ENCODE measurements around the gene FER.

FER gene

GRCh38 chr5:108810717-108811116, 63.0 kb downstream of the FER start:
- TF ChIP-seq GABPA (IDR thresholded peaks at IDR 0.05; ENCODE audit: low read depth): no peak
- TF ChIP-seq SPI1 (IDR thresholded peaks at IDR 0.05; ENCODE audit: borderline replicate concordance, low read depth): no peak
- TF ChIP-seq, protein P1, sequence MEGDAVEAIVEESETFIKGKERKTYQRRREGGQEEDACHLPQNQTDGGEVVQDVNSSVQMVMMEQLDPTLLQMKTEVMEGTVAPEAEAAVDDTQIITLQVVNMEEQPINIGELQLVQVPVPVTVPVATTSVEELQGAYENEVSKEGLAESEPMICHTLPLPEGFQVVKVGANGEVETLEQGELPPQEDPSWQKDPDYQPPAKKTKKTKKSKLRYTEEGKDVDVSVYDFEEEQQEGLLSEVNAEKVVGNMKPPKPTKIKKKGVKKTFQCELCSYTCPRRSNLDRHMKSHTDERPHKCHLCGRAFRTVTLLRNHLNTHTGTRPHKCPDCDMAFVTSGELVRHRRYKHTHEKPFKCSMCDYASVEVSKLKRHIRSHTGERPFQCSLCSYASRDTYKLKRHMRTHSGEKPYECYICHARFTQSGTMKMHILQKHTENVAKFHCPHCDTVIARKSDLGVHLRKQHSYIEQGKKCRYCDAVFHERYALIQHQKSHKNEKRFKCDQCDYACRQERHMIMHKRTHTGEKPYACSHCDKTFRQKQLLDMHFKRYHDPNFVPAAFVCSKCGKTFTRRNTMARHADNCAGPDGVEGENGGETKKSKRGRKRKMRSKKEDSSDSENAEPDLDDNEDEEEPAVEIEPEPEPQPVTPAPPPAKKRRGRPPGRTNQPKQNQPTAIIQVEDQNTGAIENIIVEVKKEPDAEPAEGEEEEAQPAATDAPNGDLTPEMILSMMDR (IDR thresholded peaks at IDR 0.05; ENCODE audit: insufficient read depth, low read length): no peak
- TF ChIP-seq, protein P2, sequence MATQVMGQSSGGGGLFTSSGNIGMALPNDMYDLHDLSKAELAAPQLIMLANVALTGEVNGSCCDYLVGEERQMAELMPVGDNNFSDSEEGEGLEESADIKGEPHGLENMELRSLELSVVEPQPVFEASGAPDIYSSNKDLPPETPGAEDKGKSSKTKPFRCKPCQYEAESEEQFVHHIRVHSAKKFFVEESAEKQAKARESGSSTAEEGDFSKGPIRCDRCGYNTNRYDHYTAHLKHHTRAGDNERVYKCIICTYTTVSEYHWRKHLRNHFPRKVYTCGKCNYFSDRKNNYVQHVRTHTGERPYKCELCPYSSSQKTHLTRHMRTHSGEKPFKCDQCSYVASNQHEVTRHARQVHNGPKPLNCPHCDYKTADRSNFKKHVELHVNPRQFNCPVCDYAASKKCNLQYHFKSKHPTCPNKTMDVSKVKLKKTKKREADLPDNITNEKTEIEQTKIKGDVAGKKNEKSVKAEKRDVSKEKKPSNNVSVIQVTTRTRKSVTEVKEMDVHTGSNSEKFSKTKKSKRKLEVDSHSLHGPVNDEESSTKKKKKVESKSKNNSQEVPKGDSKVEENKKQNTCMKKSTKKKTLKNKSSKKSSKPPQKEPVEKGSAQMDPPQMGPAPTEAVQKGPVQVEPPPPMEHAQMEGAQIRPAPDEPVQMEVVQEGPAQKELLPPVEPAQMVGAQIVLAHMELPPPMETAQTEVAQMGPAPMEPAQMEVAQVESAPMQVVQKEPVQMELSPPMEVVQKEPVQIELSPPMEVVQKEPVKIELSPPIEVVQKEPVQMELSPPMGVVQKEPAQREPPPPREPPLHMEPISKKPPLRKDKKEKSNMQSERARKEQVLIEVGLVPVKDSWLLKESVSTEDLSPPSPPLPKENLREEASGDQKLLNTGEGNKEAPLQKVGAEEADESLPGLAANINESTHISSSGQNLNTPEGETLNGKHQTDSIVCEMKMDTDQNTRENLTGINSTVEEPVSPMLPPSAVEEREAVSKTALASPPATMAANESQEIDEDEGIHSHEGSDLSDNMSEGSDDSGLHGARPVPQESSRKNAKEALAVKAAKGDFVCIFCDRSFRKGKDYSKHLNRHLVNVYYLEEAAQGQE (IDR thresholded peaks at IDR 0.05; ENCODE audit: insufficient replicate concordance, low read depth): no peak
- TF ChIP-seq POLR2AphosphoS5 (IDR thresholded peaks at IDR 0.05; ENCODE audit: low read depth): no peak
- no peak for DNase-seq (ENCODE audit: low read depth in 1 of 2, low spot score in 1 of 2)
- Histone ChIP-seq H3K27ac (replicated peaks) (no peak overlapping the region), H3K4me3 (replicated peaks; ENCODE audit: insufficient read depth, low read length) (no peak overlapping the region), H3K27me3 (ENCODE audit: insufficient read depth, poor library complexity, severe bottlenecking) (no peaks in the 10 kb centered on the region)

- no peak for DNase-seq (ENCODE audit: low read depth in 1 of 2, low spot score in 1 of 2)
- H3K27me3 ChIP-seq (ENCODE audit: insufficient read depth, poor library complexity, severe bottlenecking): no peaks in the 10 kb centered on the region
- H3K4me3 ChIP-seq (replicated peaks; ENCODE audit: insufficient read depth, low read length): no peak overlapping the region
- TF ChIP-seq POLR2AphosphoS5 (IDR thresholded peaks at IDR 0.05; ENCODE audit: low read depth): no peak
- no peak for TF ChIP-seq SPI1 (IDR thresholded peaks at IDR 0.05; ENCODE audit: borderline replicate concordance, low read depth)
- TF ChIP-seq, protein P1 (IDR thresholded peaks at IDR 0.05; ENCODE audit: insufficient read depth, low read length): no peak
- TF ChIP-seq, protein P2 (IDR thresholded peaks at IDR 0.05; ENCODE audit: insufficient replicate concordance, low read depth): no peak
- no peak for TF ChIP-seq GABPA (IDR thresholded peaks at IDR 0.05; ENCODE audit: low read depth)
- no peak overlapping the region for H3K27ac ChIP-seq (replicated peaks)
Measured at GRCh38 chr5:108813673-108814072, 66.0 kb downstream of the FER start.

GRCh38 chr5:108814551-108814950, 66.9 kb downstream of the FER start:
- DNase-seq (ENCODE audit: low read depth in 1 of 2, low spot score in 1 of 2): no peak
- Histone ChIP-seq H3K27me3 (ENCODE audit: insufficient read depth, poor library complexity, severe bottlenecking) (no peaks in the 10 kb centered on the region), H3K4me3 (replicated peaks; ENCODE audit: insufficient read depth, low read length) (no peak overlapping the region), H3K27ac (replicated peaks) (no peak overlapping the region)
- TF ChIP-seq POLR2AphosphoS5 (IDR thresholded peaks at IDR 0.05; ENCODE audit: low read depth): no peak

GRCh38 chr5:108818613-108819272, 71.0 kb downstream of the FER start:
- no peak for DNase-seq (ENCODE audit: low read depth in 1 of 2, low spot score in 1 of 2)
- no peak for TF ChIP-seq GABPA (IDR thresholded peaks at IDR 0.05; ENCODE audit: low read depth)
- TF ChIP-seq POLR2AphosphoS5 (IDR thresholded peaks at IDR 0.05; ENCODE audit: low read depth): no peak
- TF ChIP-seq SPI1 (IDR thresholded peaks at IDR 0.05; ENCODE audit: borderline replicate concordance, low read depth): no peak
- TF ChIP-seq, protein P1 (IDR thresholded peaks at IDR 0.05; ENCODE audit: insufficient read depth, low read length): no peak
- TF ChIP-seq, protein P2 (IDR thresholded peaks at IDR 0.05; ENCODE audit: insufficient replicate concordance, low read depth): no peak

More at GRCh38 chr5:108818613-108819272, 71.0 kb downstream of the FER start:
- Histone ChIP-seq H3K4me3 (replicated peaks; ENCODE audit: insufficient read depth, low read length) (no peak overlapping the region), H3K27me3 (ENCODE audit: insufficient read depth, poor library complexity, severe bottlenecking) (no peaks in the 10 kb centered on the region), H3K27ac (replicated peaks) (no peak overlapping the region)

Measured in HL-60 (cell line).